Measurements from ENCODE around the gene TPI1. TPM values are rescaled to one million over a fixed set of nuclear protein-coding genes. Genes with fewer than 3 reads are reported as not detected.

TPI1 gene
- total RNA-seq, 1 experiment from 2014 or later = 1,259 TPM

DNA sequence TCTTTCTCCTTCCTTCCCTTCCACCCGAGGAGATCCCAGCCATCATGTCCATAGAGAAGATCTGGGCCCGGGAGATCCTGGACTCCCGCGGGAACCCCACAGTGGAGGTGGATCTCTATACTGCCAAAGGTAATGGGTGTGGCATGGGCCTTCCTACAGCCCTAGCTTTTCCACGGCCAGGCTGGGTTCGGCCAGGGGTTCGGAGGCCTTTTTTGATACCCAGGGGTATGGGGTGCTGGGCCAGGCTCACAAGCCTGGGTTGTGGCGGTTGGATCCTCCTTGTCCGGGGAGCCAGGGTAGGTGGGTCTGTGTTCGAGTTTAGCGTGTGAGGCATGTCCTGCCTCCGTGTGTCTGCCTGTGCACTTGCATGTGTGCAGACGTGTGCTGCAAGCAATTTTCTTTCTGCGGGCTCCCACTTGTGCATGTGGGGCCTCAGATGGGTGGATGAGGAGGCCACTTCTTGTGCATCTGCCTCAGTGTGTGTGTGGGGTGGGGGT is 48.5 kb downstream of the TPI1 start:
- no peak for ATAC-seq
- Histone ChIP-seq H3K79me2 (ENCODE audit: low read length) (peaks cover 15% of the 10 kb centered on the region), H3K9me3 (ENCODE audit: low read length) (no peaks in the 10 kb centered on the region), H3K9ac (ENCODE audit: low read length) (no peak overlapping the region), H3K9me2 (replicated peaks; ENCODE audit: low read length) (no peaks in the 10 kb centered on the region), H3K36me3 (ENCODE audit: low read depth, low read length) (no peaks in the 10 kb centered on the region), H3K27ac (ENCODE audit: low read length) (no peak overlapping the region), H3F3A (ENCODE audit: low read length, unreplicated experiment) (no peaks in the 10 kb centered on the region), H3K4me3 (ENCODE audit: low read length) (peak overlapping the region; percentile 75; the same call in 1 of the 2 replicates), H3K27me3 (ENCODE audit: low read length) (no peaks in the 10 kb centered on the region), H4K20me1 (ENCODE audit: low read length) (no peaks in the 10 kb centered on the region), H3K4me1 (ENCODE audit: insufficient read depth, low read length) (0 out of 2 replicates have a peak, but pooled peaks cover 4% of the 10 kb centered on the region), H3K4me2 (ENCODE audit: low read length) (peak overlapping the region; percentile 95), H2AFZ (ENCODE audit: low read length) (no peak overlapping the region)
- BruUV-seq (replicated peaks) = no TSS peak
- ChIA-PET CTCF (no interaction called here), POLR2A (ENCODE audit: unreplicated experiment) (no interaction called here)
- intact Hi-C loops (cut with micrococcal nuclease) = no loop called here
- no peak for DNase-seq
- TF ChIP-seq, protein P1, sequence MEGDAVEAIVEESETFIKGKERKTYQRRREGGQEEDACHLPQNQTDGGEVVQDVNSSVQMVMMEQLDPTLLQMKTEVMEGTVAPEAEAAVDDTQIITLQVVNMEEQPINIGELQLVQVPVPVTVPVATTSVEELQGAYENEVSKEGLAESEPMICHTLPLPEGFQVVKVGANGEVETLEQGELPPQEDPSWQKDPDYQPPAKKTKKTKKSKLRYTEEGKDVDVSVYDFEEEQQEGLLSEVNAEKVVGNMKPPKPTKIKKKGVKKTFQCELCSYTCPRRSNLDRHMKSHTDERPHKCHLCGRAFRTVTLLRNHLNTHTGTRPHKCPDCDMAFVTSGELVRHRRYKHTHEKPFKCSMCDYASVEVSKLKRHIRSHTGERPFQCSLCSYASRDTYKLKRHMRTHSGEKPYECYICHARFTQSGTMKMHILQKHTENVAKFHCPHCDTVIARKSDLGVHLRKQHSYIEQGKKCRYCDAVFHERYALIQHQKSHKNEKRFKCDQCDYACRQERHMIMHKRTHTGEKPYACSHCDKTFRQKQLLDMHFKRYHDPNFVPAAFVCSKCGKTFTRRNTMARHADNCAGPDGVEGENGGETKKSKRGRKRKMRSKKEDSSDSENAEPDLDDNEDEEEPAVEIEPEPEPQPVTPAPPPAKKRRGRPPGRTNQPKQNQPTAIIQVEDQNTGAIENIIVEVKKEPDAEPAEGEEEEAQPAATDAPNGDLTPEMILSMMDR (conservative IDR thresholded peaks at IDR 0.05; ENCODE audit: low read depth, low read length) = no peak
- TF ChIP-seq EZH2phosphoT487 (IDR thresholded peaks at IDR 0.05; ENCODE audit: borderline replicate concordance, low read length) (no peak), EZH2 (IDR thresholded peaks at IDR 0.05; ENCODE audit: low read length, unreplicated experiment) (no peak)

- Histone ChIP-seq H3K4me2 (ENCODE audit: low read length) (no peak overlapping the region), H3K4me1 (ENCODE audit: insufficient read depth, low read length) (0 out of 2 replicates have a peak, but pooled peaks cover 4% of the 10 kb centered on the region), H3K27me3 (ENCODE audit: low read length) (no peaks in the 10 kb centered on the region), H3K36me3 (ENCODE audit: low read depth, low read length) (no peaks in the 10 kb centered on the region), H3K79me2 (ENCODE audit: low read length) (peaks cover 15% of the 10 kb centered on the region), H3K9me2 (replicated peaks; ENCODE audit: low read length) (no peaks in the 10 kb centered on the region), H4K20me1 (ENCODE audit: low read length) (no peaks in the 10 kb centered on the region), H3K27ac (ENCODE audit: low read length) (no peak overlapping the region), H3K4me3 (ENCODE audit: low read length) (no peak overlapping the region), H3F3A (ENCODE audit: low read length, unreplicated experiment) (no peaks in the 10 kb centered on the region), H3K9me3 (ENCODE audit: low read length) (no peaks in the 10 kb centered on the region), H3K9ac (ENCODE audit: low read length) (no peak overlapping the region), H2AFZ (ENCODE audit: low read length) (no peak overlapping the region)
- no peak for ATAC-seq
- DNase-seq = no peak
- CTCF ChIA-PET = no interaction called here
- intact Hi-C loops (cut with micrococcal nuclease) = no loop called here
- BruUV-seq (replicated peaks) = no TSS peak
- POLR2A ChIA-PET (ENCODE audit: unreplicated experiment) = interaction anchor here (0.7 kb wide), 1 partner anchor 25 kb away, joined by 3 read pairs; no protein-coding TSS in a partner anchor
- TF ChIP-seq EZH2 (IDR thresholded peaks at IDR 0.05; ENCODE audit: low read length, unreplicated experiment) (no peak), EZH2phosphoT487 (IDR thresholded peaks at IDR 0.05; ENCODE audit: borderline replicate concordance, low read length) (no peak)
- TF ChIP-seq, protein P1 (conservative IDR thresholded peaks at IDR 0.05; ENCODE audit: low read depth, low read length) = no peak
Measured at GRCh38 chr12:6916426-6917200, 49.3 kb downstream of the TPI1 start.
